Parathyroid adenoma (tissue), 2 donors: ENCODE data around the gene TNFRSF14.
A peak's percentile ranks its signal among the peaks of the same experiment; 100 is the strongest.

ENCODE experiments used
- H2AFZ ChIP-seq: fragments of 300-600 bp; sonication (generic); one replicate; pipeline ENCODE4 v1.7.0; 2017; ENCODE audit warnings: antibody characterized with exemption, mild to moderate bottlenecking
- H3K27ac ChIP-seq: fragments of 300-600 bp; sonication (generic); one replicate; pipeline ENCODE4 v1.7.0; 2017
- H3K27me3 ChIP-seq: fragments of 300-600 bp; sonication (generic); one replicate; pipeline ENCODE4 v1.7.0; 2017; ENCODE audit warnings: low read length; ENCODE audit not compliant: control insufficient read depth, insufficient read depth
- H3K36me3 ChIP-seq: fragments of 300-600 bp; sonication (generic); one replicate; pipeline ENCODE4 v1.7.0; 2017; ENCODE audit warnings: low read length; ENCODE audit not compliant: control insufficient read depth, insufficient read depth
- H3K4me1 ChIP-seq: fragments of 300-600 bp; sonication (generic); one replicate; pipeline ENCODE4 v1.7.0; 2017; ENCODE audit warnings: control low read depth
- H3K4me2 ChIP-seq: fragments of 300-600 bp; sonication (generic); one replicate; pipeline ENCODE4 v1.7.0; 2017; ENCODE audit warnings: low read length
- H3K4me3 ChIP-seq: fragments of 300-600 bp; sonication (generic); one replicate; pipeline ENCODE4 v1.7.0; 2017; ENCODE audit warnings: low read depth, low read length
- H3K79me2 ChIP-seq: fragments of 300-600 bp; sonication (generic); one replicate; pipeline ENCODE4 v1.7.0; 2017; ENCODE audit warnings: control low read depth
- H3K9ac ChIP-seq: fragments of 300-600 bp; sonication (generic); one replicate; pipeline ENCODE4 v1.7.0; 2017; ENCODE audit warnings: mild to moderate bottlenecking
- H3K9me3 ChIP-seq: fragments of 300-600 bp; sonication (generic); one replicate; pipeline ENCODE4 v1.7.0; 2017; ENCODE audit warnings: low read length; ENCODE audit not compliant: control insufficient read depth
- TF ChIP-seq, protein P1 (sequence below): fragments of 300-600 bp; sonication (generic); IDR thresholded peaks from one replicate; pipeline ENCODE4 v1.7.0; 2017; ENCODE audit warnings: antibody characterized with exemption, mild to moderate bottlenecking
- donor health status: primary hyperparathyroidism.

Gene TNFRSF14

DNA sequence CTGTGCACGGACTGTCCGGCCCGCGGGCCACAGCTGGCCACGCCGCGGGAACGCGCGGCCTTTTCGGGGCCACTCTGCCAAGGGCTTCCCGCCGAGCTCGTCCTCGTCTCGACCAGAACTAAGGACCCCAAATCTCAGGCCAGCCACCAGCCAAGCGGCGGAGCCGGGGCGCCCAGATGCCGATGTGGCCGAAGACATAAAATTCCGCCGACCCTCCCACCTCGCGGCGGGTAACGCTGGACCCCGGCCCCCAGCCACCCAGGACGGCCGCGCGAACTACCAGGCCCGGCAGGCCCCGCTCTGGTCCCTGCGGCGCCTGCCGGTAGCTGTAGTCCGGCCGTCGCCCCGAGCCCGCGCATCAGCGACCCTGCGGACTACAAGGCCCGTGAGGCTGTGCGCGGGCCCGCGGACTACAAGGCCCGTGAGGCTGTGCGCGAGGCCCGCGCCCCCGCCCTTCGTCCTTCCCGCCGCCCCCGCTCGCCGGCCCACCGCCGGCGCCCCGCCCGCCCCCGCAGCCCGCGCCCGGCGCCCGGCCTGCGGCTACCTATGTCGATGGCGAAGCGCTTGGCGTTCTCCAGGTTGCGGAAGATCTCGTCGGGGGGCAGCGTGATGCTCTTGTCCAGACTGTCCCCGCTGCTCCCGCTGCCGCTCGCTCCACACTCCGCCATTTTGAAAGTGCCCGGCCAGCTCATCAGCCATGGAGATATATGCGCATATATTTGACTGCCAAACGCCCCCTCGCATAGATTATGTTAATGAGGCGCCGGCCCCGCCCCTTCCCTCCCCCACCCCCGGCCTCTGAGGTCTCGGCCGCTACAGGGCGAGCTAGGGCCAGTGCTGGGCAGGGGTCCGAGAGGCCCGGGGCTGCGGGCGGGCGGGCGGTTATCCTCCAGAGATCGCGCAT lies 30.0 kb upstream of the TNFRSF14 start, which contains the start of gene PANK4:
Gene PANK4 (minus strand): TSS at position 677 of the 904 bp plus-strand sequence. CDS start 9 bp downstream, at position 668.
- TF ChIP-seq, protein P1, sequence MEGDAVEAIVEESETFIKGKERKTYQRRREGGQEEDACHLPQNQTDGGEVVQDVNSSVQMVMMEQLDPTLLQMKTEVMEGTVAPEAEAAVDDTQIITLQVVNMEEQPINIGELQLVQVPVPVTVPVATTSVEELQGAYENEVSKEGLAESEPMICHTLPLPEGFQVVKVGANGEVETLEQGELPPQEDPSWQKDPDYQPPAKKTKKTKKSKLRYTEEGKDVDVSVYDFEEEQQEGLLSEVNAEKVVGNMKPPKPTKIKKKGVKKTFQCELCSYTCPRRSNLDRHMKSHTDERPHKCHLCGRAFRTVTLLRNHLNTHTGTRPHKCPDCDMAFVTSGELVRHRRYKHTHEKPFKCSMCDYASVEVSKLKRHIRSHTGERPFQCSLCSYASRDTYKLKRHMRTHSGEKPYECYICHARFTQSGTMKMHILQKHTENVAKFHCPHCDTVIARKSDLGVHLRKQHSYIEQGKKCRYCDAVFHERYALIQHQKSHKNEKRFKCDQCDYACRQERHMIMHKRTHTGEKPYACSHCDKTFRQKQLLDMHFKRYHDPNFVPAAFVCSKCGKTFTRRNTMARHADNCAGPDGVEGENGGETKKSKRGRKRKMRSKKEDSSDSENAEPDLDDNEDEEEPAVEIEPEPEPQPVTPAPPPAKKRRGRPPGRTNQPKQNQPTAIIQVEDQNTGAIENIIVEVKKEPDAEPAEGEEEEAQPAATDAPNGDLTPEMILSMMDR: no peak
- peaks cover 3% of the 10 kb centered on the region for H3K4me1 ChIP-seq

DNA sequence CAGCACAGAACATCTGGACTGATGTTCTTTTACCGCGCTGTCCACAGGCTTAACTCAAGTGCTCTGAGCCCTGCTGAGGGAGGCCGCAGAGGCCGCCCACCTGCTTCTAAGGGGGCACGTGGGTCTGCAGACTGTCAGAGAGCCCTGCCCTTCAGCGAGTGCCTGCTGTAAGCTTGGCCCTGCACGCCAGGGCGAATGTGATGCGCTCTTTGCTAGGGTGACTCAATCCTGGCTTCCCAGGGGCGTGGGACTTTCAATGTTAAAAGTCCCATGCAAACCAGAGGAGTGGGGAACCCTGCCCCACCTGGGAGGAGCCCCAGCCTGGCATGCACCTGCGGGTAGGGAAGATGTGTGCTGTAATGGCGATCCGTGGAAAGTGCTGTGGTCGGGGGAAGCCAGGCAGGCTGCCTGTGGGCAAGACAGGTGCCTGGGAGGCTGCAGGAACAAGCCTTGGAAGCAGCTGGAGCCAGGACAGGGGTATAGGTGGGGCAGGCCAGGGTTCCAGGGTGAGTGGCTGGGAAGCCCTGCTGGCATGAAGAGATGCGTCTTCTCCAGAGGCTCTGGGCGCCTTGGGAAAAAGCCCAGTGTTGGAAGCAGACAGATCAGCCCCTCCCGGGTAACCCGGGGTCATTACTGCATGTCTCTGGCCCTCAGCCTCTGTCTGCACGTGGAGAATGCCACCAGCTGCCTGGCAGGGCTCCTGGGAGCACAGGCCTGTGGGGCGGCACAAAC lies 29.2 kb upstream of the TNFRSF14 start:
- TF ChIP-seq, protein P1: no peak
- Histone ChIP-seq H3K27ac (peak overlapping the region; percentile 15), H2AFZ (peak overlapping the region; percentile 83), H3K36me3 (no peaks in the 10 kb centered on the region), H3K4me2 (peak overlapping the region; percentile 31), H3K27me3 (no peaks in the 10 kb centered on the region), H3K9ac (no peak overlapping the region), H3K4me1 (peaks cover 3% of the 10 kb centered on the region), H3K9me3 (no peaks in the 10 kb centered on the region), H3K4me3 (no peak overlapping the region), H3K79me2 (peaks cover 19% of the 10 kb centered on the region)

More for the DNA sequence above, 30.0 kb upstream of the TNFRSF14 start, which contains the start of gene PANK4:
- Histone ChIP-seq H3K79me2 (peaks cover 19% of the 10 kb centered on the region), H3K27ac (peak within 1 kb of the TSS; percentile 47), H3K9ac (peak within 1 kb of the TSS; percentile 37), H3K4me3 (peak within 1 kb of the TSS; percentile 74), H3K9me3 (no peaks in the 10 kb centered on the region), H3K27me3 (no peaks in the 10 kb centered on the region), H2AFZ (peak within 1 kb of the TSS; percentile 83), H3K36me3 (no peaks in the 10 kb centered on the region), H3K4me2 (peak within 1 kb of the TSS; percentile 91)

GRCh38 chr1:2527556-2527860 lies 28.7 kb upstream of the TNFRSF14 start:
- no peak overlapping the region for H3K4me3 ChIP-seq
- H3K9me3 ChIP-seq: no peaks in the 10 kb centered on the region
- H3K4me1 ChIP-seq: peaks cover 3% of the 10 kb centered on the region

GRCh38 chr1:2528016-2528415 lies 28.2 kb upstream of the TNFRSF14 start:
- H3K9me3 ChIP-seq: no peaks in the 10 kb centered on the region
- no peaks in the 10 kb centered on the region for H3K27me3 ChIP-seq
- no peak overlapping the region for H2AFZ ChIP-seq
- peaks cover 19% of the 10 kb centered on the region for H3K79me2 ChIP-seq
- H3K4me2 ChIP-seq: no peak overlapping the region
- no peak overlapping the region for H3K9ac ChIP-seq
- H3K4me3 ChIP-seq: no peak overlapping the region
- no peak overlapping the region for H3K27ac ChIP-seq
- H3K4me1 ChIP-seq: peaks cover 3% of the 10 kb centered on the region
- no peaks in the 10 kb centered on the region for H3K36me3 ChIP-seq
- TF ChIP-seq, protein P1: no peak

More at GRCh38 chr1:2527556-2527860, 28.7 kb upstream of the TNFRSF14 start:
- TF ChIP-seq, protein P1: no peak
- no peaks in the 10 kb centered on the region for H3K27me3 ChIP-seq
- H3K27ac ChIP-seq: no peak overlapping the region
- no peak overlapping the region for H3K9ac ChIP-seq
- no peak overlapping the region for H3K4me2 ChIP-seq
- H2AFZ ChIP-seq: no peak overlapping the region
- H3K36me3 ChIP-seq: no peaks in the 10 kb centered on the region
- H3K79me2 ChIP-seq: peaks cover 19% of the 10 kb centered on the region
